Measurements from ENCODE around the gene MBD3L3. TPM values are rescaled to one million over a fixed set of nuclear protein-coding genes. Genes with fewer than 3 reads are reported as not detected.
"Not testable (repeated sequence)": the region's sequence is repeated elsewhere in the genome, so short reads cannot be mapped to it uniquely, and the experiment has no call there.

Gene MBD3L3
- total RNA-seq, 1 experiment from 2014 or later, result not detected

- Histone ChIP-seq H3K36me3 (ENCODE audit: insufficient read depth, low read length) (peaks cover 20% of the 10 kb centered on the region), H3K79me2 (ENCODE audit: low read length) (peaks cover 20% of the 10 kb centered on the region), H3K27me3 (ENCODE audit: low read length) (no peaks in the 10 kb centered on the region), H3K27ac (ENCODE audit: low read length) (no peak overlapping the region), H3K9me3 (ENCODE audit: low read length) (peaks cover 4% of the 10 kb centered on the region; the same call in 1 of the 2 replicates), H3K4me3 (ENCODE audit: low read length) (peak overlapping the region; percentile 13; the same call in 1 of the 2 replicates), H4K20me1 (ENCODE audit: insufficient read depth, low read depth, low read length) (no peaks in the 10 kb centered on the region), H3K9ac (ENCODE audit: low read length) (no peak overlapping the region), H3K4me1 (ENCODE audit: low read length) (peaks cover 6% of the 10 kb centered on the region), H3K9me2 (replicated peaks; ENCODE audit: insufficient read depth, low read length) (no peaks in the 10 kb centered on the region), H2AFZ (ENCODE audit: low read length) (peak overlapping the region; percentile 27), H3K4me2 (ENCODE audit: low read depth, low read length, poor library complexity, severe bottlenecking) (peak overlapping the region; percentile 88)
- no peak for DNase-seq
Measured at GRCh38 chr19:7068599-7068998, 10.1 kb upstream of the MBD3L3 start.

DNA sequence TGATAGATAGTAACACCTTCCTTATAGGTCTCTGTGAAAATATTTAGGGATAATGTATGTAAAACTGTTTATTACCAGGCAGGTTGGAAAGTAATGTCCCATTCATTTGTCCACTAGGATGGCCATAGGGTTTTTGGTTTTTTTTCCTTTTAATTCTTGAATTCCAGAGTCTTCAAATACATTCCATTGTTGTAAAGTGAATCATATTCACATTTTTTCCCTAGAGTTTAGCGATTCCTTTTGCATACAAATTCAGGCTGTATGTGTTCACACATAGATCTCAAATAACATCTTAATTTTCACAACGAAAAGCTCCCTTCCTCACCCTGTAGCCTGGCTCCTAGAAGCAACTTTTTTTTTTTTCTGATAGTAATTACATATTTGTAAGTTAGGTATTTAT is 9.2 kb upstream of the MBD3L3 start:
- Histone ChIP-seq H3K79me2 (ENCODE audit: low read length) (peaks cover 20% of the 10 kb centered on the region), H4K20me1 (ENCODE audit: insufficient read depth, low read depth, low read length) (no peaks in the 10 kb centered on the region), H3K27me3 (ENCODE audit: low read length) (no peaks in the 10 kb centered on the region), H3K27ac (ENCODE audit: low read length) (no peak overlapping the region), H3K9me3 (ENCODE audit: low read length) (peaks cover 4% of the 10 kb centered on the region; the same call in 1 of the 2 replicates), H3K4me1 (ENCODE audit: low read length) (peaks cover 6% of the 10 kb centered on the region), H3K4me3 (ENCODE audit: low read length) (no peak overlapping the region), H3K9me2 (replicated peaks; ENCODE audit: insufficient read depth, low read length) (no peaks in the 10 kb centered on the region), H3K4me2 (ENCODE audit: low read depth, low read length, poor library complexity, severe bottlenecking) (no peak overlapping the region), H2AFZ (ENCODE audit: low read length) (no peak overlapping the region), H3K9ac (ENCODE audit: low read length) (no peak overlapping the region), H3K36me3 (ENCODE audit: insufficient read depth, low read length) (peaks cover 14% of the 10 kb centered on the region)
- DNase-seq, result no peak

DNA sequence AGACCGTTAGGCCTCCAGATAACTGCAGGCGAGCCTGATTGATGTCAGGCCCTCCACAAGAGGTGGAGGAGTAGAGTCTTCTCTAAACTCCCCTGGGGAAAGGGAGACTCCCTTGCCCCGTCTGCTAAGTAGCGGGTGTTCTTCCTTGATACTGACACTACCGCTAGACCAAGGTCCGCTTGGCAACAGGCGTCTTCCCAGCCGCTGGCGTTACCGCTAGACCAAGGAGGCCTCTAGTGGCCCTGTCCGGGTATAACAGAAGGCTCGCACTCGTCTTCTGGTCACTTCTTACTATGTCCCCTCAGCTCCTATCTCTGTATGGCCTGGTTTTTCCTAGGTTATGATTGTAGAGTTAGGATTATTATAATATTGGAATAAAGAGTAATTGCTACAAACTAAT is 8.6 kb upstream of the MBD3L3 start:
- H3K79me2 ChIP-seq (ENCODE audit: low read length), result peaks cover 20% of the 10 kb centered on the region
- not testable (repeated sequence) for H3K27ac ChIP-seq (ENCODE audit: low read length)

GRCh38 chr19:7063764-7064418 is 5.4 kb upstream of the MBD3L3 start:
- no peaks in the 10 kb centered on the region for H3K9me2 ChIP-seq (replicated peaks; ENCODE audit: insufficient read depth, low read length)
- no peak overlapping the region for H2AFZ ChIP-seq (ENCODE audit: low read length)
- H3K9me3 ChIP-seq (ENCODE audit: low read length), result no peaks in the 10 kb centered on the region
- H3K4me2 ChIP-seq (ENCODE audit: low read depth, low read length, poor library complexity, severe bottlenecking), result no peak overlapping the region
- no peaks in the 10 kb centered on the region for H3K36me3 ChIP-seq (ENCODE audit: insufficient read depth, low read length)
- no peak overlapping the region for H3K9ac ChIP-seq (ENCODE audit: low read length)
- H3K79me2 ChIP-seq (ENCODE audit: low read length), result no peaks in the 10 kb centered on the region
- no peaks in the 10 kb centered on the region for H4K20me1 ChIP-seq (ENCODE audit: insufficient read depth, low read depth, low read length)
- DNase-seq, result no peak
- no peaks in the 10 kb centered on the region for H3K27me3 ChIP-seq (ENCODE audit: low read length)
- H3K4me1 ChIP-seq (ENCODE audit: low read length), result no peaks in the 10 kb centered on the region
- no peak overlapping the region for H3K27ac ChIP-seq (ENCODE audit: low read length)
- H3K4me3 ChIP-seq (ENCODE audit: low read length), result no peak overlapping the region

More for the DNA sequence above, 8.6 kb upstream of the MBD3L3 start:
- H3K36me3 ChIP-seq (ENCODE audit: insufficient read depth, low read length); H4K20me1 ChIP-seq (ENCODE audit: insufficient read depth, low read depth, low read length); H3K9me2 ChIP-seq (replicated peaks; ENCODE audit: insufficient read depth, low read length); H3K4me3 ChIP-seq (ENCODE audit: low read length); H3K27me3 ChIP-seq (ENCODE audit: low read length); DNase-seq; H3K4me1 ChIP-seq (ENCODE audit: low read length); H3K4me2 ChIP-seq (ENCODE audit: low read depth, low read length, poor library complexity, severe bottlenecking); H3K9ac ChIP-seq (ENCODE audit: low read length); H3K9me3 ChIP-seq (ENCODE audit: low read length); H2AFZ ChIP-seq (ENCODE audit: low read length): not testable (repeated sequence)

GRCh38 chr19:7063339-7063738 is 4.9 kb upstream of the MBD3L3 start:
- H3K36me3 ChIP-seq (ENCODE audit: insufficient read depth, low read length), result no peaks in the 10 kb centered on the region
- H3K4me2 ChIP-seq (ENCODE audit: low read depth, low read length, poor library complexity, severe bottlenecking), result no peak overlapping the region
- DNase-seq, result no peak
- H2AFZ ChIP-seq (ENCODE audit: low read length), result no peak overlapping the region
- H3K4me1 ChIP-seq (ENCODE audit: low read length), result no peaks in the 10 kb centered on the region
- no peak overlapping the region for H3K27ac ChIP-seq (ENCODE audit: low read length)
- no peaks in the 10 kb centered on the region for H3K79me2 ChIP-seq (ENCODE audit: low read length)
- H3K9ac ChIP-seq (ENCODE audit: low read length), result no peak overlapping the region
- H3K9me3 ChIP-seq (ENCODE audit: low read length), result no peaks in the 10 kb centered on the region
- no peaks in the 10 kb centered on the region for H3K9me2 ChIP-seq (replicated peaks; ENCODE audit: insufficient read depth, low read length)
- H3K4me3 ChIP-seq (ENCODE audit: low read length), result no peak overlapping the region
- no peaks in the 10 kb centered on the region for H4K20me1 ChIP-seq (ENCODE audit: insufficient read depth, low read depth, low read length)
- no peaks in the 10 kb centered on the region for H3K27me3 ChIP-seq (ENCODE audit: low read length)

GRCh38 chr19:7059977-7060376 is 1.5 kb upstream of the MBD3L3 start:
- not testable (repeated sequence) for H3K4me3 ChIP-seq (ENCODE audit: low read length); H3K79me2 ChIP-seq (ENCODE audit: low read length); H3K4me2 ChIP-seq (ENCODE audit: low read depth, low read length, poor library complexity, severe bottlenecking)

DNA sequence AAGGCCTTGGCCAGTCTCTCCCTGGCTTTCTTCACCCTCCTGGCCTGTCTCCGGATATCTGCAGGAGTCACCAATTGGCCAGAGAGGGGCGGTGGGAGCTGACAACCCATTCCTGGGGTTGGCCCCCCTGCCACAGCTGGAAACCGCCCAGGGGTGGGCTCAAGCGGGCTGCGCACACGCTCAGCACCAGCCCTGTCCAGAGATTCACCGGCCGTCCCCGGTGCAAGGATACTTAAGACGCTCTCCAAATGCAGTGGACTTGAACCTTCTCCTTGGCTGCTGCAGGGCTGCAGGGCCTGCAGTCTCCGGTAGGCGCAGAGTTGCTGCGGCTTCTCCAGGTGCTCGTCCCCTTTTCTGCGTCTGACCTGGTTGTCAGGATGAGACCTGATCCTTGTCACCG is 2.1 kb downstream of the MBD3L3 start:
- not testable (repeated sequence) for H2AFZ ChIP-seq (ENCODE audit: low read length); DNase-seq; H3K9me3 ChIP-seq (ENCODE audit: low read length); H3K9ac ChIP-seq (ENCODE audit: low read length); H3K9me2 ChIP-seq (replicated peaks; ENCODE audit: insufficient read depth, low read length); H3K4me2 ChIP-seq (ENCODE audit: low read depth, low read length, poor library complexity, severe bottlenecking); H3K36me3 ChIP-seq (ENCODE audit: insufficient read depth, low read length); H4K20me1 ChIP-seq (ENCODE audit: insufficient read depth, low read depth, low read length); H3K27ac ChIP-seq (ENCODE audit: low read length); H3K79me2 ChIP-seq (ENCODE audit: low read length); H3K4me1 ChIP-seq (ENCODE audit: low read length); H3K4me3 ChIP-seq (ENCODE audit: low read length); H3K27me3 ChIP-seq (ENCODE audit: low read length)

More at GRCh38 chr19:7059977-7060376, 1.5 kb upstream of the MBD3L3 start:
- H2AFZ ChIP-seq (ENCODE audit: low read length); H3K27ac ChIP-seq (ENCODE audit: low read length); H3K9me2 ChIP-seq (replicated peaks; ENCODE audit: insufficient read depth, low read length); H3K9ac ChIP-seq (ENCODE audit: low read length); H3K27me3 ChIP-seq (ENCODE audit: low read length); H3K9me3 ChIP-seq (ENCODE audit: low read length); DNase-seq; H4K20me1 ChIP-seq (ENCODE audit: insufficient read depth, low read depth, low read length); H3K36me3 ChIP-seq (ENCODE audit: insufficient read depth, low read length); H3K4me1 ChIP-seq (ENCODE audit: low read length): not testable (repeated sequence)

DNA sequence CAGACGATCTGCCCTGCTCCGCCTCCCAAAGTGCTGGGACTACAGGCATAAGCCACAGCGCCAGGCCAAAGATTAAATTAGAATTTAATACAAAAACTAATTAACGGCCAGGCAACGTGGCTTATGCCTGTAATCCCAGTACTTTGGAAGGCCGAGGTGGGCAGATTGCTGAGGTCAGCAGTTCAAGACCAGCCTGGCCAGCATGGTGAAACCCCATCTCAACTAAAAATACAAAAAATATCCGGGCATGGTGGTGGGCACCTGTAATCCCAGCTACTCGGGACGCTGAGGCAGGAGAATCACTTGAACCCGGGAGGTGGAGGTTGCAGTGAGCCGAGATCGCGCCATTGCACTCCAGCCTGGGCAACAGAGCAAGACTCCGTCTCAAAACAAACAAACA is 2.8 kb downstream of the MBD3L3 start:
- not testable (repeated sequence) for H3K4me1 ChIP-seq (ENCODE audit: low read length); H3K9ac ChIP-seq (ENCODE audit: low read length); H3K27ac ChIP-seq (ENCODE audit: low read length); H3K4me2 ChIP-seq (ENCODE audit: low read depth, low read length, poor library complexity, severe bottlenecking); H3K4me3 ChIP-seq (ENCODE audit: low read length); H3K36me3 ChIP-seq (ENCODE audit: insufficient read depth, low read length); DNase-seq; H3K9me3 ChIP-seq (ENCODE audit: low read length); H3K9me2 ChIP-seq (replicated peaks; ENCODE audit: insufficient read depth, low read length); H3K79me2 ChIP-seq (ENCODE audit: low read length); H4K20me1 ChIP-seq (ENCODE audit: insufficient read depth, low read depth, low read length); H2AFZ ChIP-seq (ENCODE audit: low read length); H3K27me3 ChIP-seq (ENCODE audit: low read length)

All from Karpas-422 (cell line).